Muscle of back (tissue), 10 donors: ENCODE data around the gene CLDND2. TPM values are rescaled to one million over a fixed set of nuclear protein-coding genes. Genes with fewer than 3 reads are reported as not detected.

ENCODE experiments used
- polyA plus RNA-seq, 10 donors: library from polyadenylated mRNA; unstranded; fragments of 120-200 nt; gene quantifications; one replicate each; pipeline ENCODE4 v1.2.1, GENCODE V29; 2013; ENCODE audit not compliant: insufficient read length in 10 of 10

The CLDND2 gene
- polyA plus RNA-seq, 10 donors, result 0.30 to 1.3 (median 0.95) TPM

Other genes with a start within 250 kb of the CLDND2 start
- 1 to 10 TPM in 7 of 10 donors, under 1 TPM in 3; 0.60 to 1.6 (median 1.2) TPM for gene SIGLEC9, start 244.1 kb downstream of the CLDND2 start, polyA plus RNA-seq
- under 1 TPM; 0.42 to 0.93 (median 0.57) TPM for gene SIGLEC7, start 226.7 kb downstream of the CLDND2 start, polyA plus RNA-seq
- 1 to 10 TPM; 2.1 to 4.5 (median 2.9) TPM for gene CD33, start 143.9 kb downstream of the CLDND2 start, polyA plus RNA-seq
- gene SIGLECL1, start 117.9 kb downstream of the CLDND2 start, polyA plus RNA-seq, result not detected
- gene IGLON5, start 57.4 kb downstream of the CLDND2 start, polyA plus RNA-seq, result under 1 TPM; 0.09 to 0.51 (median 0.18) TPM
- gene VSIG10L, start 26.9 kb downstream of the CLDND2 start, polyA plus RNA-seq, result 1 to 10 TPM in 9 of 10 donors, under 1 TPM in 1; 0.99 to 1.7 (median 1.2) TPM
- gene ETFB, start 2.6 kb downstream of the CLDND2 start, polyA plus RNA-seq, result 10 to 100 TPM; 33.9 to 55.1 (median 42.4) TPM
- 1 to 10 TPM; 1.2 to 5.1 (median 2.2) TPM for gene NKG7, start 3.7 kb upstream of the CLDND2 start, polyA plus RNA-seq
- not detected for gene LIM2, start 19.0 kb upstream of the CLDND2 start, polyA plus RNA-seq
- under 1 TPM in 1 of 10 donors, not detected in 9; 0.19 TPM for gene C19orf84, start 21.6 kb upstream of the CLDND2 start, polyA plus RNA-seq
- 1 to 10 TPM in 3 of 10 donors, under 1 TPM in 7; 0.35 to 1.5 (median 0.82) TPM for gene SIGLEC10, start 48.6 kb upstream of the CLDND2 start, polyA plus RNA-seq
- gene SIGLEC8, start 89.5 kb upstream of the CLDND2 start, polyA plus RNA-seq, result under 1 TPM in 4 of 10 donors, not detected in 6; 0.07 to 0.30 (median 0.11) TPM
- gene CEACAM18, start 109.5 kb upstream of the CLDND2 start, polyA plus RNA-seq, result not detected
- gene SIGLEC12, start 132.8 kb upstream of the CLDND2 start, polyA plus RNA-seq, result under 1 TPM in 6 of 10 donors, not detected in 4; 0.08 to 0.40 (median 0.13) TPM
- under 1 TPM in 7 of 10 donors, not detected in 3; 0.11 to 0.46 (median 0.33) TPM for gene SIGLEC6, start 162.7 kb upstream of the CLDND2 start, polyA plus RNA-seq
- 10 to 100 TPM in 1 of 10 donors, 1 to 10 TPM in 9; 7.2 to 12.5 (median 8.7) TPM for gene ZNF175, start 202.3 kb upstream of the CLDND2 start, polyA plus RNA-seq